Lung (tissue), 12 donors: ENCODE data around the gene MYLIP. TPM values are rescaled to one million over a fixed set of nuclear protein-coding genes. Genes with fewer than 3 reads are reported as not detected.

Experiments used
- ATAC-seq: fragments of 200-7000 bp; cut with Tn5 transposase; one replicate; pipeline ENCODE4 v1.9.1; 2020; ENCODE audit warnings: moderate number of reproducible peaks; ENCODE audit not compliant: insufficient read depth, low FRiP score
- DNase-seq, 3 donors: peaks; one replicate each; pipeline ENCODE4 v3.0.0-alpha.2; 2013 to 2017
- H3K27ac ChIP-seq, 2 donors: one replicate each; pipeline ENCODE4 v1.5.1; 2013; ENCODE audit warnings: mild to moderate bottlenecking in 2 of 2, moderate library complexity in 2 of 2, control low read depth in 1 of 2, inconsistent platforms in 1 of 2, low read depth in 1 of 2, low read length in 1 of 2
- H3K27me3 ChIP-seq, 3 donors: one replicate each; pipeline ENCODE4 v1.5.1; 2013; ENCODE audit warnings: low read length in 2 of 3; ENCODE audit not compliant: control insufficient read depth in 3 of 3, insufficient read depth in 3 of 3
- H3K36me3 ChIP-seq, 4 donors: one replicate each; pipeline ENCODE4 v1.5.1; 2013; ENCODE audit warnings: low read length in 4 of 4, mild to moderate bottlenecking in 1 of 4, moderate library complexity in 1 of 4; ENCODE audit not compliant: control insufficient read depth in 4 of 4, insufficient read depth in 4 of 4
- H3K4me1 ChIP-seq, 5 donors: one replicate each; pipeline ENCODE4 v1.5.1; 2013; ENCODE audit warnings: low read length in 5 of 5, mild to moderate bottlenecking in 2 of 5, moderate library complexity in 1 of 5; ENCODE audit not compliant: control insufficient read depth in 5 of 5, insufficient read depth in 5 of 5
- H3K4me3 ChIP-seq: one replicate; pipeline ENCODE4 v1.5.1; 2013; ENCODE audit warnings: mild to moderate bottlenecking, control low read depth, moderate library complexity
- H3K9ac ChIP-seq, 2 donors: one replicate each; pipeline ENCODE4 v1.5.1; 2013; ENCODE audit warnings: low read length in 2 of 2, control low read depth in 1 of 2; ENCODE audit not compliant: insufficient read depth in 1 of 2
- H3K9me3 ChIP-seq, 4 donors: one replicate each; pipeline ENCODE4 v1.5.1; 2013; ENCODE audit warnings: low read length in 3 of 4, mild to moderate bottlenecking in 1 of 4, moderate library complexity in 1 of 4; ENCODE audit not compliant: control insufficient read depth in 4 of 4, insufficient read depth in 3 of 4
- WGBS, 2 donors: extraction: QIAGEN DNeasy Blood & Tissue Kit; methylation state at CpG; one replicate each; pipeline ENCODE4 v1.1.7; 2013; 5-methylcytosine and 5-hydroxymethylcytosine counted together
- polyA plus RNA-seq, 2 donors: library from polyadenylated mRNA; stranded (reverse); fragments of 200-250 nt; gene quantifications; one replicate each; pipeline ENCODE4 v1.2.1, GENCODE V29; 2013
- total RNA-seq, 2 donors: library from RNA; depleted of rRNA in 1 of 2; stranded (reverse); fragments of >200 nt in 1 of 2; gene quantifications; one replicate each; pipeline ENCODE4 v1.2.1, GENCODE V29; 2014 to 2021
- TF ChIP-seq, protein P1 (sequence below): IDR thresholded peaks from 2 replicates; pipeline ENCODE4 v1.5.1; 2012; ENCODE audit warnings: mild to moderate bottlenecking; ENCODE audit errors: control extremely low read depth, extremely low read depth
- donor health status: control.
- donor health status: control.
- donor health status: Bipolar disorder and iron deficiency.
- donor health status: healthy.
- donor health status: DM: yes; HTN: yes; CAD: no.

Gene MYLIP
- total and polyA plus RNA-seq, 4 donors, result 16.7 to 118 (median 26.1) TPM

GRCh38 chr6:16130932-16131387 lies 2.1 kb downstream of the MYLIP start:
- DNase-seq (peak; percentile 66 to 96 (median 89)), ATAC-seq (peak; percentile 50)
- Histone ChIP-seq H3K36me3 (peaks cover 0 to 2% (median 1%) of the 10 kb centered on the region in 4 donors), H3K9ac (peak overlapping the region in 1 of 2 donors; percentile 69), H3K27me3 (no peaks in the 10 kb centered on the region), H3K27ac (peak overlapping the region in 1 of 2 donors; percentile 85), H3K4me3 (peak overlapping the region; percentile 88), H3K9me3 (no peaks in the 10 kb centered on the region), H3K4me1 (peaks cover 5 to 53% (median 15%) of the 10 kb centered on the region in 5 donors)
- WGBS, 2 donors, result 0 to 1% methylated on average over 3 of the region's 3 CpGs
- TF ChIP-seq, protein P1, sequence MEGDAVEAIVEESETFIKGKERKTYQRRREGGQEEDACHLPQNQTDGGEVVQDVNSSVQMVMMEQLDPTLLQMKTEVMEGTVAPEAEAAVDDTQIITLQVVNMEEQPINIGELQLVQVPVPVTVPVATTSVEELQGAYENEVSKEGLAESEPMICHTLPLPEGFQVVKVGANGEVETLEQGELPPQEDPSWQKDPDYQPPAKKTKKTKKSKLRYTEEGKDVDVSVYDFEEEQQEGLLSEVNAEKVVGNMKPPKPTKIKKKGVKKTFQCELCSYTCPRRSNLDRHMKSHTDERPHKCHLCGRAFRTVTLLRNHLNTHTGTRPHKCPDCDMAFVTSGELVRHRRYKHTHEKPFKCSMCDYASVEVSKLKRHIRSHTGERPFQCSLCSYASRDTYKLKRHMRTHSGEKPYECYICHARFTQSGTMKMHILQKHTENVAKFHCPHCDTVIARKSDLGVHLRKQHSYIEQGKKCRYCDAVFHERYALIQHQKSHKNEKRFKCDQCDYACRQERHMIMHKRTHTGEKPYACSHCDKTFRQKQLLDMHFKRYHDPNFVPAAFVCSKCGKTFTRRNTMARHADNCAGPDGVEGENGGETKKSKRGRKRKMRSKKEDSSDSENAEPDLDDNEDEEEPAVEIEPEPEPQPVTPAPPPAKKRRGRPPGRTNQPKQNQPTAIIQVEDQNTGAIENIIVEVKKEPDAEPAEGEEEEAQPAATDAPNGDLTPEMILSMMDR, result no peak

GRCh38 chr6:16132909-16133308 lies 4.0 kb downstream of the MYLIP start:
- ATAC-seq (no peak), DNase-seq (no peak)
- peaks cover 0 to 2% (median 1%) of the 10 kb centered on the region in 4 donors for H3K36me3 ChIP-seq
- H3K9me3 ChIP-seq, result no peaks in the 10 kb centered on the region
- TF ChIP-seq, protein P1, result no peak
- H3K27ac ChIP-seq, result peak overlapping the region; percentile 1 to 59
- H3K9ac ChIP-seq, result peak overlapping the region in 1 of 2 donors; percentile 30
- peak overlapping the region; percentile 21 for H3K4me3 ChIP-seq
- H3K27me3 ChIP-seq, result no peaks in the 10 kb centered on the region
- peaks cover 5 to 67% (median 22%) of the 10 kb centered on the region in 5 donors for H3K4me1 ChIP-seq

- no peak overlapping the region for H3K4me3 ChIP-seq
- TF ChIP-seq, protein P1, result no peak
- H3K9ac ChIP-seq, result no peak overlapping the region
- H3K27me3 ChIP-seq, result no peaks in the 10 kb centered on the region
- no peaks in the 10 kb centered on the region for H3K9me3 ChIP-seq
- peaks cover 0 to 2% (median 1%) of the 10 kb centered on the region in 4 donors for H3K36me3 ChIP-seq
- no peak for ATAC-seq
- 20 to 31% methylated on average over 1 of the region's 1 CpG for WGBS, 2 donors
- no peak overlapping the region for H3K27ac ChIP-seq
- H3K4me1 ChIP-seq, result peaks cover 5 to 71% (median 23%) of the 10 kb centered on the region in 5 donors
- no peak for DNase-seq
These were observed 5.5 kb downstream of the MYLIP start for GRCh38 chr6:16134430-16134829.

DNA sequence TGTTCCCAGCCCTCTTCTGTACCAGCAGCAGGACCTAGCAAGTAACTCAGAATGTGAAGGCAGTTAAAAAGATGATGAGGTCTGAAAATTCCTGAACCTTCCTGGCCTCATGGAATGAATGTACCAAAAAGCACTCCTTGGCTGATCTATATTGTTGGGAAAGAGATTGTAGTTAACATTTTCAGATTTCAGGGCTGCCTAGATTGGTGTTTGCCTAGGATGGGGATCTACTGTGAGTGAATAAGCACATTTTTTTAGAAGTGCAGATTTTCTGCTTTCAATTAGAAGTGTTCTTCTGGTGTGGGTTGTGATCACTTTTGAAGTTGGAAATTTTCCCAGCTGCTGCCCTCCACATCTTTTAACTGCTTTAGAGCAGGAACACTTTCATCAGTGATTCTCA lies 6.2 kb downstream of the MYLIP start:
- Histone ChIP-seq H3K4me1 (peaks cover 5 to 73% (median 25%) of the 10 kb centered on the region in 5 donors), H3K4me3 (no peak overlapping the region), H3K9ac (no peak overlapping the region), H3K36me3 (peaks cover 0 to 2% (median 1%) of the 10 kb centered on the region in 4 donors), H3K27ac (peak overlapping the region in 1 of 2 donors; percentile 18), H3K9me3 (no peaks in the 10 kb centered on the region), H3K27me3 (no peaks in the 10 kb centered on the region)
- DNase-seq, result no peak
- no peak for ATAC-seq
- TF ChIP-seq, protein P1, result no peak
